Psoas muscle (tissue), 8 donors: ENCODE results near the gene ATP6V0A4. TPM values are rescaled to one million over a fixed set of nuclear protein-coding genes. Genes with fewer than 3 reads are reported as not detected.

ENCODE experiments used
- ATAC-seq, 4 donors: fragments of 200-7000 bp; cut with Tn5 transposase; one replicate each; pipeline ENCODE4 v1.9.1; 2020; ENCODE audit warnings: moderate library complexity in 3 of 4, mild to moderate bottlenecking in 2 of 4
- DNase-seq, 2 donors: peaks; one replicate each; pipeline ENCODE4 v3.0.0-alpha.2; 2020
- H3K27ac ChIP-seq: fragments of 200-600 bp; one replicate; pipeline ENCODE4 v1.8.0; 2022
- H3K27me3 ChIP-seq, 3 donors: fragments of 200-600 bp in 1 of 3; one replicate each; pipeline versions ENCODE4 v1.6.1 to v1.8.0; 2013 to 2022; ENCODE audit warnings: low read length in 2 of 3, mild to moderate bottlenecking in 2 of 3, moderate library complexity in 1 of 3; ENCODE audit not compliant: insufficient read depth in 3 of 3
- H3K36me3 ChIP-seq, 2 donors: fragments of 200-600 bp in 1 of 2; one replicate each; pipeline versions ENCODE4 v1.6.1 to v1.8.0; 2013 to 2022; ENCODE audit warnings: low read depth in 1 of 2, mild to moderate bottlenecking in 1 of 2, moderate library complexity in 1 of 2; ENCODE audit not compliant: insufficient read depth in 1 of 2
- H3K4me1 ChIP-seq: fragments of 200-600 bp; one replicate; pipeline ENCODE4 v1.8.0; 2022
- H3K4me3 ChIP-seq: fragments of 200-600 bp; one replicate; pipeline ENCODE4 v1.8.0; 2022; ENCODE audit warnings: mild to moderate bottlenecking
- H3K9me3 ChIP-seq: fragments of 200-600 bp; one replicate; pipeline ENCODE4 v1.8.0; 2022
- CTCF ChIP-seq: fragments of 200-600 bp; IDR thresholded peaks from one replicate; pipeline ENCODE4 v1.8.0; 2022; ENCODE audit warnings: antibody characterized with exemption
- WGBS, 3 donors: extraction: QIAGEN DNeasy Blood & Tissue Kit; methylation state at CpG; one replicate each; pipeline versions ENCODE4 v1.1.6 to v1.1.7; 2013; 5-methylcytosine and 5-hydroxymethylcytosine counted together
- intact Hi-C, 2 donors: fragments of 100-400 bp; cut with DNase I; formaldehyde crosslinking; loops; one replicate each; pipeline versions ENCODE4 v1.11.0 to v1.14.2; 2022
- polyA plus RNA-seq, 3 donors: library from polyadenylated mRNA; stranded (reverse); fragments of 200-250 nt; gene quantifications; one replicate each; pipeline ENCODE4 v1.2.3, GENCODE V29; 2013
- total RNA-seq, 4 donors: library from RNA; stranded (reverse); fragmentation: NEBNext Ultra II Directional in 2 of 4; extraction: Animal tissue kit (Norgen Biotek cat#: 25700) in 2 of 4; gene quantifications; one replicate each; pipeline versions ENCODE4 v1.2.1 to v1.2.4, GENCODE V29; 2021 to 2023
- donor health status: healthy with polysubstance abuse.
- donor health status: DM: no; HTN: no; CAD: no; lungs with moderate emphysema.
- donor health status: Bipolar disorder and iron deficiency.
- donor health status: healthy.
- donor health status: DM: yes; HTN: yes; CAD: no.
- donor health status: DM: no; HTN: no; CAD: no.
- donor health status: DM: no; HTN: no; CAD: no.
- donor health status: DM: yes; HTN: yes; CAD: no.

The ATP6V0A4 gene
- total and polyA plus RNA-seq, 7 donors = 0.44 TPM; not detected in 6

GRCh38 chr7:138796038-138796615, 1.9 kb downstream of the ATP6V0A4 start:
- Histone ChIP-seq H3K36me3 (no peaks in the 10 kb centered on the region), H3K4me1 (no peaks in the 10 kb centered on the region), H3K27ac (no peak overlapping the region), H3K4me3 (no peak overlapping the region), H3K27me3 (peaks cover 0 to 3% (median 0%) of the 10 kb centered on the region in 3 donors), H3K9me3 (no peaks in the 10 kb centered on the region)
- ATAC-seq (no peak), DNase-seq (no peak)
- intact Hi-C loops = no loop called here
- 76 to 83% (median 81%) methylated on average over 9 of the region's 9 CpGs for WGBS, 3 donors
- no peak for TF ChIP-seq CTCF

GRCh38 chr7:138785587-138786437, 12.2 kb downstream of the ATP6V0A4 start:
- 51 to 56% (median 56%) methylated on average over 10 of the region's 10 CpGs for WGBS, 3 donors

GRCh38 chr7:138784692-138785091, 13.3 kb downstream of the ATP6V0A4 start:
- H3K9me3 ChIP-seq = no peaks in the 10 kb centered on the region
- H3K27me3 ChIP-seq = no peaks in the 10 kb centered on the region
- H3K27ac ChIP-seq = no peak overlapping the region
- no peaks in the 10 kb centered on the region for H3K4me1 ChIP-seq
- intact Hi-C loops = no loop called here
- TF ChIP-seq CTCF = no peak
- no peak overlapping the region for H3K4me3 ChIP-seq
- H3K36me3 ChIP-seq = no peaks in the 10 kb centered on the region
- DNase-seq (no peak), ATAC-seq (no peak)
- 47 to 52% (median 50%) methylated on average over 4 of the region's 4 CpGs for WGBS, 3 donors

More at GRCh38 chr7:138785587-138786437, 12.2 kb downstream of the ATP6V0A4 start:
- Histone ChIP-seq H3K4me3 (no peak overlapping the region), H3K4me1 (no peaks in the 10 kb centered on the region), H3K36me3 (no peaks in the 10 kb centered on the region), H3K27me3 (no peaks in the 10 kb centered on the region), H3K9me3 (no peaks in the 10 kb centered on the region), H3K27ac (no peak overlapping the region)
- TF ChIP-seq CTCF = no peak
- intact Hi-C loops = no loop called here
- ATAC-seq (no peak), DNase-seq (no peak)

GRCh38 chr7:138781004-138781403, 17.0 kb downstream of the ATP6V0A4 start:
- no peaks in the 10 kb centered on the region for H3K9me3 ChIP-seq
- no peak for DNase-seq
- H3K27me3 ChIP-seq = no peaks in the 10 kb centered on the region
- no peak for ATAC-seq
- no peak overlapping the region for H3K4me3 ChIP-seq
- H3K4me1 ChIP-seq = no peaks in the 10 kb centered on the region
- H3K27ac ChIP-seq = no peak overlapping the region
- H3K36me3 ChIP-seq = no peaks in the 10 kb centered on the region
- no peak for TF ChIP-seq CTCF
- 69 to 92% (median 75%) methylated on average over 2 of the region's 2 CpGs for WGBS, 3 donors
- intact Hi-C loops = no loop called here
